Stimulated activated CD4-positive, alpha-beta T cell treated with anti-CD3 and anti-CD28 coated beads, Interleukin-15, amount 100 ng/mL, for 48 hours (primary cell): ENCODE results near the gene ASPSCR1.

Source experiments
- DNase-seq, 2 donors: peaks; one replicate each; pipeline ENCODE4 v3.0.0-alpha.2; 2020; ENCODE audit warnings: low read depth in 2 of 2

The ASPSCR1 gene

GRCh38 chr17:81999587-81999975 lies 22.2 kb downstream of the ASPSCR1 start:
- no peak for DNase-seq

GRCh38 chr17:81999976-82000802 lies 22.8 kb downstream of the ASPSCR1 start:
- DNase-seq = no peak

GRCh38 chr17:82000803-82001570 lies 23.6 kb downstream of the ASPSCR1 start:
- no peak for DNase-seq

GRCh38 chr17:82001571-82002056 lies 24.2 kb downstream of the ASPSCR1 start:
- no peak for DNase-seq

- DNase-seq = peak in 1 of 2 donors; percentile 36
Measured at GRCh38 chr17:82003411-82004381, 26.3 kb downstream of the ASPSCR1 start.

GRCh38 chr17:82004517-82005455 lies 27.4 kb downstream of the ASPSCR1 start:
- no peak for DNase-seq

GRCh38 chr17:82005701-82006348 lies 28.4 kb downstream of the ASPSCR1 start:
- no peak for DNase-seq

GRCh38 chr17:82006468-82007227 lies 29.2 kb downstream of the ASPSCR1 start:
- no peak for DNase-seq

GRCh38 chr17:82007228-82007494 lies 29.7 kb downstream of the ASPSCR1 start:
- DNase-seq = no peak

GRCh38 chr17:82007495-82008257 lies 30.2 kb downstream of the ASPSCR1 start:
- DNase-seq = no peak

GRCh38 chr17:82008258-82008940 lies 31.0 kb downstream of the ASPSCR1 start:
- no peak for DNase-seq

GRCh38 chr17:82008941-82009405 lies 31.5 kb downstream of the ASPSCR1 start:
- DNase-seq = no peak

- no peak for DNase-seq
Measured at GRCh38 chr17:82009413-82009812, 32.0 kb downstream of the ASPSCR1 start.

- no peak for DNase-seq
Measured at GRCh38 chr17:82010575-82011525, 33.4 kb downstream of the ASPSCR1 start.

GRCh38 chr17:82011617-82012187 lies 34.3 kb downstream of the ASPSCR1 start:
- no peak for DNase-seq

- no peak for DNase-seq
Measured at GRCh38 chr17:82012261-82012639, 34.8 kb downstream of the ASPSCR1 start.
